A549 (cell line): ENCODE measurements around the gene ZFHX2. TPM values are rescaled to one million over a fixed set of nuclear protein-coding genes. Genes with fewer than 3 reads are reported as not detected.

ENCODE experiments used
- ATAC-seq, 2 experiments: fragments of 200-7000 bp in 1 of 2; fragments of >200 bp in 1 of 2; cut with Nextera tagmentation in 1 of 2; cut with Tn5 transposase in 1 of 2; 3 replicates each; pipeline versions ENCODE4 v1.8.0 to v1.9.1; 2018 to 2020; ENCODE audit warnings: mild to moderate bottlenecking in 1 of 2, moderate library complexity in 1 of 2
- CTCF ChIA-PET: fragments of 300-600 bp; sonication (Branson Sonifier 250); formaldehyde crosslinking; extraction: SDS; loops from one replicate; lab custom pipeline; 2021; ENCODE audit warnings: antibody characterized with exemption, inconsistent platforms; lab: Yijun Ruan, JAX
- POLR2A ChIA-PET: fragments of 350-600 bp; formaldehyde crosslinking; extraction: SDS; loops from one replicate; lab custom pipeline; 2021; ENCODE audit warnings: antibody characterized with exemption, inconsistent platforms; lab: Yijun Ruan, JAX
- DNase-seq, 2 experiments: peaks; one replicate each; pipeline versions ENCODE4 v3.0.0 to v3.0.0-alpha.2; 2011 to 2016; ENCODE audit warnings: low read depth in 1 of 2, low spot score in 1 of 2
- FAIRE-seq: peaks from 2 replicates; lab custom pipeline; 2011; peaks lifted over from hg19 to GRCh38; lab: Jason Lieb, UNC
- H3K27ac ChIP-seq, 2 experiments: fragments of >200 bp; sonication (Bioruptor Twin); formaldehyde crosslinking; 3 replicates each; pipeline ENCODE4 v1.5.1; 2016 to 2017
- H3K4me1 ChIP-seq: fragments of >200 bp; sonication (Bioruptor Twin); formaldehyde crosslinking; 3 replicates; pipeline ENCODE4 v1.6.1; 2016
- H3K4me2 ChIP-seq: fragments of >200 bp; sonication (Bioruptor Twin); formaldehyde crosslinking; 3 replicates; pipeline ENCODE4 v1.6.1; 2016
- H3K4me3 ChIP-seq: fragments of >200 bp; sonication (Bioruptor Twin); formaldehyde crosslinking; 3 replicates; pipeline ENCODE4 v1.5.1; 2016
- H3K9me3 ChIP-seq: fragments of >200 bp; sonication (Bioruptor Twin); formaldehyde crosslinking; 3 replicates; pipeline ENCODE4 v1.6.1; 2016
- BHLHE40 ChIP-seq: IDR thresholded peaks from 2 replicates; pipeline ENCODE4 v1.6.1; 2012; ENCODE audit warnings: low read depth, low read length, inconsistent platforms
- CBX8 ChIP-seq: fragments of 200-600 bp; sonication (generic); IDR thresholded peaks from 2 replicates; pipeline ENCODE4 v1.6.1; 2016
- CEBPB ChIP-seq, 2 experiments: fragments of >200 bp in 1 of 2; sonication (Bioruptor Twin) in 1 of 2; formaldehyde crosslinking in 1 of 2; IDR thresholded peaks; 2 replicates each; pipeline ENCODE4 v1.6.1; 2012 to 2016
- CHD2 ChIP-seq: fragments of 150-350 bp; IDR thresholded peaks from 2 replicates; pipeline ENCODE4 v1.6.1; 2014; ENCODE audit warnings: low read length; ENCODE audit not compliant: partially characterized antibody
- EHF ChIP-seq: fragments of 250-450 bp; sonication (Bioruptor Pico); IDR thresholded peaks from 2 replicates; pipeline ENCODE4 v1.5.0; 2020; ENCODE audit warnings: mild to moderate bottlenecking
- ESRRA ChIP-seq: fragments of 150-350 bp; IDR thresholded peaks from 2 replicates; pipeline ENCODE4 v1.6.1; 2014; ENCODE audit warnings: mild to moderate bottlenecking, low read length, borderline replicate concordance
- FOSL2 ChIP-seq, 2 experiments: fragments of 450-650 bp in 1 of 2; fragments of >200 bp in 1 of 2; sonication (Bioruptor Twin) in 1 of 2; formaldehyde crosslinking; IDR thresholded peaks; 2 replicates each; pipeline versions ENCODE4 v1.5.0 to v1.6.1; 2016 to 2020; ENCODE audit warnings: mild to moderate bottlenecking in 1 of 2, moderate library complexity in 1 of 2
- HDAC2 ChIP-seq: fragments of 200-600 bp; sonication (generic); IDR thresholded peaks from 2 replicates; pipeline ENCODE4 v1.6.1; 2016
- JUN ChIP-seq, 2 experiments: fragments of >200 bp; sonication (Bioruptor Twin); formaldehyde crosslinking; IDR thresholded peaks; 2 replicates in 1 of 2; 3 replicates in 1 of 2; pipeline ENCODE4 v1.6.1; 2016 to 2017
- JUNB ChIP-seq: fragments of >200 bp; sonication (Bioruptor Twin); formaldehyde crosslinking; IDR thresholded peaks from 2 replicates; pipeline ENCODE4 v1.6.1; 2016
- MAFK ChIP-seq: fragments of 450-650 bp; IDR thresholded peaks from 2 replicates; pipeline ENCODE4 v1.6.1; 2014; ENCODE audit not compliant: partially characterized antibody
- MYC ChIP-seq: IDR thresholded peaks from 2 replicates; pipeline ENCODE4 v1.6.1; 2012; ENCODE audit warnings: mild to moderate bottlenecking, inconsistent platforms, low read length, improper control_type of control experiment, borderline replicate concordance
- NFE2L2 ChIP-seq: fragments of 150-350 bp; conservative IDR thresholded peaks from 2 replicates; pipeline ENCODE4 v1.6.1; 2014; ENCODE audit warnings: low read length
- NR3C1 ChIP-seq: fragments of >200 bp; sonication (Bioruptor Twin); formaldehyde crosslinking; IDR thresholded peaks from 3 replicates; pipeline ENCODE4 v1.6.1; 2017
- POLR2AphosphoS2 ChIP-seq: conservative IDR thresholded peaks from 2 replicates; pipeline ENCODE4 v1.6.1; 2012; ENCODE audit warnings: low read length, improper control_type of control experiment, inconsistent platforms
- SREBF2 ChIP-seq: fragments of 450-650 bp; IDR thresholded peaks from 2 replicates; pipeline ENCODE4 v1.6.1; 2014; ENCODE audit warnings: mild to moderate bottlenecking, moderate library complexity
- TP53 ChIP-seq: fragments of 250-450 bp; sonication (Bioruptor Pico); IDR thresholded peaks from 2 replicates; pipeline ENCODE4 v1.5.0; 2021; ENCODE audit warnings: mild to moderate bottlenecking, moderate library complexity
- ZC3H11A ChIP-seq: fragments of 450-650 bp; IDR thresholded peaks from 2 replicates; pipeline ENCODE4 v1.6.1; 2014; ENCODE audit warnings: antibody characterized with exemption, mild to moderate bottlenecking
- WGBS: methylation state at CpG from one replicate; pipeline ENCODE4 v1.1.6; 2017; ENCODE audit errors: missing lambda C conversion rate; 5-methylcytosine and 5-hydroxymethylcytosine counted together
- polyA plus RNA-seq, 4 experiments: library from polyadenylated mRNA; depleted of rRNA in 3 of 4; stranded (reverse); fragments of >200 nt; fragmentation: RNase III in 1 of 4; extraction: RNeasy Plus Mini Kit Qiagen cat#74134 plus additional on column Dnase treatment in 1 of 4; gene quantifications; 2 replicates in 3 of 4; 3 replicates in 1 of 4; pipeline ENCODE4 v1.2.3, GENCODE V29; 2011 to 2017
- TF ChIP-seq, protein P1 (sequence below): fragments of >200 bp; sonication (Bioruptor Twin); formaldehyde crosslinking; IDR thresholded peaks from 2 replicates; pipeline ENCODE4 v1.6.1; 2016
- TF ChIP-seq, protein P2 (sequence below): fragments of 200-600 bp; sonication (generic); IDR thresholded peaks from 2 replicates; pipeline ENCODE4 v1.6.1; 2016; ENCODE audit warnings: antibody characterized with exemption, mild to moderate bottlenecking, moderate library complexity
- TF ChIP-seq, protein P3 (sequence below): IDR thresholded peaks from 2 replicates; pipeline ENCODE4 v1.6.1; 2012
- TF ChIP-seq, protein P4 (sequence below): fragments of 150-350 bp; IDR thresholded peaks from 2 replicates; pipeline ENCODE4 v1.6.1; 2014; ENCODE audit warnings: low read depth, mild to moderate bottlenecking, low read length

The ZFHX2 gene
- polyA plus RNA-seq, 2 of the 4 experiments (the other 2 are of a cell fraction) = 0.34 to 1.1 TPM

DNA sequence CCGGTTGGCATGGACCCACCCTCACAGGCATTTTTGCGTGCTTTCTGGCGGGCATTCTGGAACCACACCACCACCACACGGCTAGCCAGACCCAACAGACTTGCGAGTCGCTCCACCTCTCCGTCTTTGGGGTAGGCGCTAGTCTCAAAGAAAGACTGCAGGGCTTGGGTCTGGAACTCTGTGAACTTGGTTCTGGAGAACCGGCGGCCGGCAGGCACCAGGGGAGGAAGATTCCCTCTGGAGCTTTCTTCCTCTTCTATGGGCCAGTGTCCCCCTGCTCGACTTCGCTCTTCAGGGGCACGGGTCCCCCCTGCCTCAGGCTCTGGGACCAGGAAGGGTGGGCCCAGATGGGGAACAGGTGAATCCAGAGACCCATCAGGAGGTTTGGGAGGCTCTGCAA, 26.6 kb downstream of the ZFHX2 start:
- no peak for TF ChIP-seq HDAC2
- no peak for TF ChIP-seq MYC
- TF ChIP-seq TP53 (CRISPR knock-in tag) = no peak
- TF ChIP-seq EHF (CRISPR knock-in tag) = no peak
- no peak for TF ChIP-seq JUNB
- TF ChIP-seq BHLHE40 = no peak
- TF ChIP-seq CHD2 = no peak
- TF ChIP-seq, protein P1, sequence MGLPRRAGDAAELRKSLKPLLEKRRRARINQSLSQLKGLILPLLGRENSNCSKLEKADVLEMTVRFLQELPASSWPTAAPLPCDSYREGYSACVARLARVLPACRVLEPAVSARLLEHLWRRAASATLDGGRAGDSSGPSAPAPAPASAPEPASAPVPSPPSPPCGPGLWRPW = no peak
- Histone ChIP-seq H3K4me1 (no peaks in the 10 kb centered on the region), H3K9me3 (no peaks in the 10 kb centered on the region), H3K4me3 (no peak overlapping the region), H3K4me2 (no peak overlapping the region), H3K27ac (no peak overlapping the region)
- CTCF ChIA-PET = no interaction called here
- POLR2A ChIA-PET = no interaction called here
- ATAC-seq (no peak), FAIRE-seq (no peak), DNase-seq (no peak)
- WGBS = 88% methylated on average over 14 of the region's 14 CpGs

DNA sequence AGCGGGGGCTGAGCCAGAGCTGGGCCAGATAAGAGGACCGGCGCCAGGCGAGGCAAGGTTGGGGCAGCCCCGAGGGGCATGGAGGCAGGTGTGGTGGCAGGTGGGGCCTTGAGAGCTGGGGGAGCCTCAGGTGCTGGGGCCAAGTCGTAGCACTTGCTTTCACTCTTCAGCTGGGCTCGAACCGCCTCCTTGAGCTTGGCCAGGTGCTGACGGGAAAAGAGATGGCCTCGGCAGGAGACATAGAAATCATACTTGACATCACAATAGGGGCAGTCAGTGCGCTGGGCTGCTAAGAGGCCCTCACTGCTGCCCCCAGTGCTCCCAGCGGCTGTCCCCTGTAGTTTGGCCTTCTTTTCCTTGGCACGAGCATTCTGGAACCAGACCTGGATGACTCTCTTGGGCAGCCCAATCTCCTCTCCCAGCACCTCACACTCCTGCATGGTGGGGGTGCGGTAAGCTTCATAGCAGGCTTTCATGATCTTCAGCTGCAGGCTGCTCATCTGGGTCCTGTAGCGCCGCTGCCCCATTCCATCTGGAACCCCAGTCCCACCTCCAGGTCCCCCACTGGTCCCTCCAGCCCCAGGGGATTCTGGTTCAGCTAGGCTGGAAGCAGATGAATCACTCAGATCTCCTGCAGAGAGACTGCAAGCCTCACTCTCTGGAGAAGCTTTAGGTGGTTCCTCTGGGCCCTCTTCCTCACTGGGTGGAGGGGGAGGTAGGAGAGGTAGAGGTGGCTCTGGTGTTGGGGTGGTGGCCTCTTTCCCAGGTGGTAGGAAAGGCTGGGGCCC, 28.1 kb downstream of the ZFHX2 start:
- 72% methylated on average over 13 of the region's 16 CpGs for WGBS
- ChIA-PET CTCF (interaction anchor here (0.6 to 2.8 kb wide), 8 partner anchors 13 to 1886 kb away, joined by 3 to 13 read pairs (median 3); no protein-coding TSS in a partner anchor), POLR2A (no interaction called here)
- Histone ChIP-seq H3K4me3 (no peak overlapping the region), H3K4me2 (no peak overlapping the region), H3K9me3 (no peaks in the 10 kb centered on the region), H3K27ac (no peak overlapping the region), H3K4me1 (no peaks in the 10 kb centered on the region)
- ATAC-seq (no peak), FAIRE-seq (no peak), DNase-seq (no peak)
- TF ChIP-seq, protein P2, sequence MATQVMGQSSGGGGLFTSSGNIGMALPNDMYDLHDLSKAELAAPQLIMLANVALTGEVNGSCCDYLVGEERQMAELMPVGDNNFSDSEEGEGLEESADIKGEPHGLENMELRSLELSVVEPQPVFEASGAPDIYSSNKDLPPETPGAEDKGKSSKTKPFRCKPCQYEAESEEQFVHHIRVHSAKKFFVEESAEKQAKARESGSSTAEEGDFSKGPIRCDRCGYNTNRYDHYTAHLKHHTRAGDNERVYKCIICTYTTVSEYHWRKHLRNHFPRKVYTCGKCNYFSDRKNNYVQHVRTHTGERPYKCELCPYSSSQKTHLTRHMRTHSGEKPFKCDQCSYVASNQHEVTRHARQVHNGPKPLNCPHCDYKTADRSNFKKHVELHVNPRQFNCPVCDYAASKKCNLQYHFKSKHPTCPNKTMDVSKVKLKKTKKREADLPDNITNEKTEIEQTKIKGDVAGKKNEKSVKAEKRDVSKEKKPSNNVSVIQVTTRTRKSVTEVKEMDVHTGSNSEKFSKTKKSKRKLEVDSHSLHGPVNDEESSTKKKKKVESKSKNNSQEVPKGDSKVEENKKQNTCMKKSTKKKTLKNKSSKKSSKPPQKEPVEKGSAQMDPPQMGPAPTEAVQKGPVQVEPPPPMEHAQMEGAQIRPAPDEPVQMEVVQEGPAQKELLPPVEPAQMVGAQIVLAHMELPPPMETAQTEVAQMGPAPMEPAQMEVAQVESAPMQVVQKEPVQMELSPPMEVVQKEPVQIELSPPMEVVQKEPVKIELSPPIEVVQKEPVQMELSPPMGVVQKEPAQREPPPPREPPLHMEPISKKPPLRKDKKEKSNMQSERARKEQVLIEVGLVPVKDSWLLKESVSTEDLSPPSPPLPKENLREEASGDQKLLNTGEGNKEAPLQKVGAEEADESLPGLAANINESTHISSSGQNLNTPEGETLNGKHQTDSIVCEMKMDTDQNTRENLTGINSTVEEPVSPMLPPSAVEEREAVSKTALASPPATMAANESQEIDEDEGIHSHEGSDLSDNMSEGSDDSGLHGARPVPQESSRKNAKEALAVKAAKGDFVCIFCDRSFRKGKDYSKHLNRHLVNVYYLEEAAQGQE = no peak
- TF ChIP-seq CBX8 (no peak), BHLHE40 (no peak)

DNA sequence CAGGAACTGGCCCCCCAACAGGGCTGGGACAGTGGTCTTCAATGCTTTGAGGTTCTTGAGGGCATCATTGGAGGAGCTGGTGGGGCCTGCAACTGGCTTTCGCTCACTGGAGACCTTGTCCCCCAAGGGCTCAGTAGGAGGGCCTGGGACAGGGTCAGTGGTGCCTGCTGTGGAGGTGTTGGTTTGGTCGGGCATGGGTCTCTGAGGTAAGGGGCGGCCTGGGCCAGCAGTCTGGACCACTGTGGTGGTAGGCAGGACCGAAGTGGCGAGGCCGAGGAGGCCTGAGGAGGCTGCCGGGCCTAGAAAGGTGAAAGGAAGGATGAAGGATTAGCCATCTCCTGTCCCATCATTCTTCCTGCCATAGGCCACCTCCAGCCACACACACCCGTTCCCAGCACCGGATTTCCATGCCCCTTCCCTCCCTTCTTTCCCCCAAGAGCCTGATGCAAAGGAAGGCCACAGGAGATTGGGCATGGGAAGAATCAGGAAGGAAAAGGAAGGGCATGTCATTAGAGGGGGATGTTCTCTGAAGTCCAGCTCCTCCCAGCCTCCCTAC, 28.8 kb downstream of the ZFHX2 start:
- Histone ChIP-seq H3K27ac (no peak overlapping the region), H3K9me3 (no peaks in the 10 kb centered on the region), H3K4me1 (no peaks in the 10 kb centered on the region), H3K4me3 (no peak overlapping the region), H3K4me2 (no peak overlapping the region)
- ATAC-seq (no peak), DNase-seq (no peak), FAIRE-seq (no peak)
- CTCF ChIA-PET = interaction anchor here (0.6 to 2.8 kb wide), 7 partner anchors 12 to 1886 kb away, joined by 3 to 13 read pairs (median 3); no protein-coding TSS in a partner anchor
- 53% methylated on average over 8 of the region's 9 CpGs for WGBS
- POLR2A ChIA-PET = no interaction called here
- TF ChIP-seq, protein P2 = no peak
- no peak for TF ChIP-seq CEBPB (IDR thresholded peaks at IDR 0.05)
- TF ChIP-seq POLR2AphosphoS2 = no peak
- no peak for TF ChIP-seq JUN (IDR thresholded peaks at IDR 0.05)
- no peak for TF ChIP-seq NR3C1
- no peak for TF ChIP-seq ESRRA
- TF ChIP-seq, protein P3, sequence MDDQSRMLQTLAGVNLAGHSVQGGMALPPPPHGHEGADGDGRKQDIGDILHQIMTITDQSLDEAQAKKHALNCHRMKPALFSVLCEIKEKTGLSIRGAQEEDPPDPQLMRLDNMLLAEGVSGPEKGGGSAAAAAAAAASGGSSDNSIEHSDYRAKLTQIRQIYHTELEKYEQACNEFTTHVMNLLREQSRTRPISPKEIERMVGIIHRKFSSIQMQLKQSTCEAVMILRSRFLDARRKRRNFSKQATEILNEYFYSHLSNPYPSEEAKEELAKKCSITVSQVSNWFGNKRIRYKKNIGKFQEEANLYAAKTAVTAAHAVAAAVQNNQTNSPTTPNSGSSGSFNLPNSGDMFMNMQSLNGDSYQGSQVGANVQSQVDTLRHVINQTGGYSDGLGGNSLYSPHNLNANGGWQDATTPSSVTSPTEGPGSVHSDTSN = no peak
- no peak for TF ChIP-seq SREBF2
- no peak for TF ChIP-seq ZC3H11A
- TF ChIP-seq NFE2L2 = no peak
- no peak for TF ChIP-seq FOSL2 (IDR thresholded peaks at IDR 0.05)
- TF ChIP-seq FOSL2 (CRISPR knock-in tag; IDR thresholded peaks at IDR 0.05) = no peak
- TF ChIP-seq MAFK = no peak
- TF ChIP-seq, protein P4, sequence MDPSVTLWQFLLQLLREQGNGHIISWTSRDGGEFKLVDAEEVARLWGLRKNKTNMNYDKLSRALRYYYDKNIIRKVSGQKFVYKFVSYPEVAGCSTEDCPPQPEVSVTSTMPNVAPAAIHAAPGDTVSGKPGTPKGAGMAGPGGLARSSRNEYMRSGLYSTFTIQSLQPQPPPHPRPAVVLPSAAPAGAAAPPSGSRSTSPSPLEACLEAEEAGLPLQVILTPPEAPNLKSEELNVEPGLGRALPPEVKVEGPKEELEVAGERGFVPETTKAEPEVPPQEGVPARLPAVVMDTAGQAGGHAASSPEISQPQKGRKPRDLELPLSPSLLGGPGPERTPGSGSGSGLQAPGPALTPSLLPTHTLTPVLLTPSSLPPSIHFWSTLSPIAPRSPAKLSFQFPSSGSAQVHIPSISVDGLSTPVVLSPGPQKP = no peak
